Esophagus muscularis mucosa (tissue), 4 donors: Measurements from ENCODE around the gene IGFLR1.

Source experiments
- CTCF ChIP-seq, 3 experiments: fragments of 200-600 bp in 2 of 3; fragments of 450-650 bp in 1 of 3; sonication (generic) in 2 of 3; IDR thresholded peaks; one replicate each; pipeline ENCODE4 v1.5.1; 2017 to 2019; ENCODE audit warnings: antibody characterized with exemption in 3 of 3, mild to moderate bottlenecking in 2 of 3, moderate library complexity in 1 of 3
- EP300 ChIP-seq: sonication (generic); formaldehyde crosslinking; IDR thresholded peaks from one replicate; pipeline ENCODE4 v1.6.1; 2017; ENCODE audit warnings: antibody characterized with exemption
- POLR2A ChIP-seq: fragments of 450-650 bp; IDR thresholded peaks from one replicate; pipeline ENCODE4 v1.6.1; 2017; ENCODE audit warnings: antibody characterized with exemption, moderate library complexity, mild to moderate bottlenecking, low read depth

- TF ChIP-seq EP300 (no peak), CTCF (IDR thresholded peaks at IDR 0.05) (no peak), POLR2A (no peak)
Measured at GRCh38 chr19:35720163-35720524, 22.1 kb downstream of the IGFLR1 start.
